GM19240 (cell line): Measurements from ENCODE around the gene GRK5.

Experiments
- DNase-seq: peaks from one replicate; pipeline ENCODE4 v3.0.0; 2011; ENCODE audit warnings: low spot score; ENCODE audit not compliant: insufficient read length

The GRK5 gene

GRCh38 chr10:119314486-119314885 is 107.1 kb downstream of the GRK5 start:
- DNase-seq = no peak

DNA sequence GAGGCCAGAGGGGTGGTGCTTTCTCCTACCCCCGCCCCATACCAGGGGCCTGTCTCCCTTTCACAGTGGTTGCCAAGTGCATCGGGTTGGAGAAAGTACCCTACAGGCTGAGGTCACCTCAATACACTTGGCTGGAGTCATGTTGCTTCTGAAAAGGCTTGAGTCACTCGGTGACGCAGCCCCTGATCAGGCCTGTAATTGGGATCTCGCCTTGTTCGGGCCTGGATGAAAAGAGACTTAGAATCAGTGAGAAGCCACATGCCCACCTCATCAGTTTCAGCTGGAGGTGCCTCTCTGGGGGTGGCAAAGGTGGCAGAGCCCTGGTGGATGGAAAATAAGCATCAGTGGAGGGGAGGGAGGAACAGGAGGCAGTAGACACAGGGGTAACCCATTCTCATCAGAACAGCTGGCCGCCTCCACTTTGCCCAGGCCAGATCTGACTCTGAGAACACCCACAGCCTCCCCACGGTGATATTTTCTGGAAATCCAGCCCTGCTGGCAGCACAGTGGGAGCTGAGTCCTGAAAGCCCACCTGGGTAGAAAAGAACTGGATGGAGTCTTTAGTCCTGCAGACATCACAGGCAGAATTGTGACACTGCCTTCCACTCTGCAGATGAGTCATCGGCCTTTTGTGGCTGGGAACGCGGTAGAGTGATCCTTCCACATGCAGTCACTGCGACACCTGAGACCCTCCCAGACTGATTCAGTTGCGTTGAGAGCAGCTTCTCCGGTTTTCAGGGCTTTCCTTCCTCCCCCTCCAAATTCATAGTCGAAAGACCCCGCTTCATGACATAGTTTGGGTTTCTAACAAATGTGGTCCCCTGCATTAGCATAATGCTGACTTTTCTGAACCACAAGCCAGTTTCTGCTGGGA is 108.0 kb downstream of the GRK5 start:
- peak; percentile 71 for DNase-seq

DNA sequence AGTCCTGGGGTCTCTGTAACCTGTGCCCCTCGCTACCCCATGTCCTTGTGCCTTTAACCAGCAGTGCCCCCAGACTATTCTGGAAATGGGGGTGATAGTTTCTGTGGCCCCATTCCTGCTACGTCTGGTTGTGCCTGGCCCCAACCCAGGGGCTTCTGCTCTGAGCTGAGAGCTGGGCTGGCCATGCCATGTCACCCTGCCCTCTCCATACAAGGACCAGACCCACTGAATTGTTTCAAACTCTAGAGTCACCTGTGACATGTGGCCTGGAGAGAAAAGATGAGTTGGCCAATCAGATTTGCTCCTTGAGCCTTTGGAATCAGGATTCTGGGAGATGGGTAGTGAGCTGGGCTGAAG is 108.6 kb downstream of the GRK5 start:
- no peak for DNase-seq

DNA sequence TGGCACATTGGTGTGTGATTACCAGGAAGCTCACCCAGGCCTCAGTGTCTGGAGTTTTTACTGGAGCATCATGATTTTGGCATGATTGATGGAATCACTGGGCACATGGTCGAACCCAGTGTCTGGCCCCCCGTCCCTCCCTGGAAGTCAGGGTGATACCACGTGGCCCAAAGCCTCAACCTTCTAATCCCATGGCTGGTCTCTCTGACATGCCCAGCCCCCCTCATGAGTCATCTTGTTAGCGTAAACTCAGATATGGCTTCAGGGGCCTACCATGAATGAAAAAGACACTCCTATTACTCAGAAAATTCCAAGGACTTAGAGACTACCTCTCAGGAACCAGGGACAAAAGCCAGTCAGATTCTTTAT is 109.3 kb downstream of the GRK5 start:
- no peak for DNase-seq

GRCh38 chr10:119318411-119319160 is 111.2 kb downstream of the GRK5 start:
- DNase-seq = no peak

DNA sequence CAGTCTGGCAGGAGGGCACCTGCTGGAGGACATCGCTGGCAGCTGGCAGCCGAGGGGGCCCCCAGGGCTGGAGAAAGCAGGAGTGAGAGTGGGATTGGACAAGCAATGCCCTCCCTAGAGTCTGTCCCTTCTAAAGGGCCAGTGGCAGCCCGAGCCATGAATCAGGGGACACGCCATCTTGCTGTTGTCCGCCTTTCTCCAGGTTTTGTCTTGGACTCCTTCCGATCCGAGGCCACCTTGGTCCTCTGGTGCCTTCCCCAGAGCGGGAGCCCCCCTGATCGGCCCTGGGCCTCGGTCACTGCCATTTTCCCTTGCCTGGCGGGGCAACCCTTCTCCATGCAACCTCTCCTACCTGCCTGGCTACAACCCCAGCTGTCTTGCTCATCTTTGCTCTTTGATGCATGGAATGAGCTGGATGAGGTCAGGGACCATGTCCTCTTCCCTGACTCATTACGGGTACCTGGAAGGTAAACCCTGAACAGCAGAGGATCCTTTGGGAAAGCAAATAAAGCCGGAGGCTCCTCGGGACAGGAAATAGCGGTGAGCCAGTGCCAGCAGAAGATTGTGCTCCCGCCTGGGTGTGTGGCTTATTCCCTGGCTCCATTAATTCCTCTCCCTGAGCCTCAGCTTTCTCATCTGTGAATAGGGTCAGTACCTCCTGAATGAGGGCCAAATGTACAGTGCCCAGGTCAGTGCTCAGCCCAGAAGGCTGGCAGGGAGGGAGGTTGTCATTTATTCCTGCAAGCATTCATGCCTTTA is 112.0 kb downstream of the GRK5 start:
- DNase-seq = no peak

DNA sequence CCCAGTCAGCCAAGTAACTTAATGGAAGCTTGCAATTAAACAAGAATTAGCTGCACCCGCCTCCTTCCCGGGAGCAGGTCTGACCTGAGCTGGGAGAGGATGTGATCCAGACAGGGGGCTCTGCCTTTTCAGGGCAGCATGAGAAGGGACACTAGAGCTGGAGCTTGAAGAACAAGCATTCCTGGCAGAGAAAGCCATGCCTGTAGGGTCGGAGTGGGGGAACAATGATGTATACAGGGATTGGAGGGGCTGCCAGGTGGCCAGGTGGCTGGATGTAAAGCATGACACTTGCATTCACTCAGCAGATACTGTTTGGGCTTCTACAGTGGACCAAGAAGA is 112.5 kb downstream of the GRK5 start:
- no peak for DNase-seq

DNA sequence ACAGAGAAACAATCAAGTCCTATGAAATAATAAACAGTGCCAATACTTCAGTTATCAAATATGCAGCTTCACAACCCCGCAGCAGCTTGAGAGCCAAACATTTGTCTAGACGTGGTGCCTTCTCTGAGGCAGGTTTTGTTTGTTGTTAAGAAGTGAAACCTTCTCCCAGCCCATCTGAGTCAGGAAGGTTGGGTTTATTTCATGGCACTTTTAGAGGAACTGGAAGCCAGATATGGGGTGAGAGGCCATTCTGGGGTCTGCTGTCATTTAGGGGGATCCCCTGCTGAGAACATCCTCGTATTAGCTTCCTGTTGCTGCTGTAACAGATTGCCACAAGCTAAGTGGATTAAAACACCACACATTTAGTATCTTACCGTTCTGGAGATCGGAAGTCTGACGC is 113.6 kb downstream of the GRK5 start:
- no peak for DNase-seq

GRCh38 chr10:119323085-119324016 is 116.0 kb downstream of the GRK5 start:
- no peak for DNase-seq

DNA sequence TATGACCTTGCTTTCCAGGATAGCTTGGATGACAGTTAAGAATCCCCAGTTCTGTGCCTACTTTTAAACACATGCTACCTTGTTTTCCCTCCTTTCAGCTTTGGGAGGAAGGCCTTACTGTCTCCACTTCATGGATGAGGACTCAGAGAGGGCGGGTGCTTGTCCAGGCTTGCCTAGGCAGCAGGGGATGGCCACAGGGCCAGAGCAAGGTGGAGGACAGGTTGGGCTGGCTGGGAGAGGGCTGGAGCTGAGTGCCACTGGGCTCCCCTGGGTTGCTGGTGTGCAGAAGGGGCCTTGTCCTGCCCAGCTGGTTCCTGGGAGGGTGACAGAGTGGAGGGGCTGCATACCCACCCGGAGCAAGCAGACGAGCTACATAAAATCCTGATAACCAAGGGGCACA is 117.8 kb downstream of the GRK5 start:
- DNase-seq = no peak

DNA sequence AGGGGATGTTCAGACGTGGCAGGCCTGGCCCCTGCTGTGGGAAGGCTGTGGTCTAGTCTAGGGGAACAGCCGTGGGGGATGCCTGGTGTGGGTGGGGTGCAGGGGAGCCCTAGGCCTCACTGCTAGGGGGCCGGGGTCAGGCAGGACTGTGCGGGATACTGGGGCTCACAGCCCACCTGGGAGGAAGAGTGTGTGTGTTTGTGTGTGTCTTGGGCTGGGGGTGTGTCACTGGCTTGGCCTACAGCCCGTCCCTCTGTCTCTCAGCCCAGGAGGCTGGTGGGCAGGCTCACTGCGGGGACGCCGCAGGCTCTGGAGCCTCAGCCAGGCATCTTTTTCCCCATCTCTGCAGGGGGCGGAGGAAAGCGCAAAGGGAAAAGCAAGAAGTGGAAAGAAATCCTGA is 118.8 kb downstream of the GRK5 start:
- DNase-seq = no peak

DNA sequence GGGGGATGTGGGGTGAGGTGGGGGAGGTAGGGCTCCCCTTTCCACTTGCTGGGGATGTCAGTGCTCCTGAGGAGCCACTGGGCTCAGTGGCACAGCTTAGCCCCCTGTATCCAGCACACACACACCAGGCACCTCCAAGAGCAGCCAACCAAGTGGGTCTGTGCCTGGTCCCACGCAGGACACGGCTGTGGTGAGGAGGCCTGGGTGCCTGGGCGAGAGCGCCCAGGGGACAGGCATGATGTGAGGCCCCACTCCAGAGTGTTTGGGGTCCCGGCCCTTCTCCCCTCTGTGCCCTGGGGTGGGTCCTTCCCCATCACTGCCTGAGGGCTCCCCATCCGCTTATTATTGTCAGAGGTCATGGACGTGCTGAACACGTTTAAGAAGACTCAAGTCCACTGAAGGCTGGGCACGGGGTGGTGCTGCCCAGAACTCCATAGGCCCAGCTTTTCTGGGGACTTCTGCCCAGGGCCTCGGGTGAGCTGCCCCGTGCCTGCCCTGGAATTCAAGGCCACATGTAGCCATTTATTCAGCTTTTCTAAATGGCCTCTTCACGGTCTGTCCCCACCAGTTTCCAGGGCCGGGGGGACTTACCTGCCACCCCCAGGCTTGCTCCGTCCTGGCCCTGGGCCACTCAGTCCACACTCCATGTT is 119.8 kb downstream of the GRK5 start:
- no peak for DNase-seq

GRCh38 chr10:119328223-119328622 is 120.9 kb downstream of the GRK5 start:
- no peak for DNase-seq

DNA sequence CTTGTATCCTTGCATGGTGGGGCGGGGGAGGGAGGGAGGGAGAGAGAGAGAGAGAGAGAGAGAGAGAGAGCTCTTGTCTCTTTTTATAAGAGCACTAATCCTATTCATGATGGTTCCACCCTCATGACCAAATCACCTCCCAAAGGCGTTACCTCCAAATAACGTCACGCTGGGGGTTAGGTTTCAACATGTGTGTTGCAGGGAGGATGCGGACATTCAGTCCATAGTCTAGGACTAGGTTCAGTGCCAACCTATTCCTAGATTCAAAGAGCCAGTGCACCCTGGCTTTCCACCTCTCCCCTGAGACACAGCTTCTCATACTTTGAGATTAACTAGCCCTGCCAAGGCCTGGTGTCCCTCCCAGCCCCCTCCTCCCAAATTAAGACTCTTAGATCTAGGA is 123.0 kb downstream of the GRK5 start:
- DNase-seq = no peak

GRCh38 chr10:119331061-119331460 is 123.7 kb downstream of the GRK5 start:
- DNase-seq = no peak

GRCh38 chr10:119333146-119333792 is 125.9 kb downstream of the GRK5 start:
- DNase-seq = no peak

DNA sequence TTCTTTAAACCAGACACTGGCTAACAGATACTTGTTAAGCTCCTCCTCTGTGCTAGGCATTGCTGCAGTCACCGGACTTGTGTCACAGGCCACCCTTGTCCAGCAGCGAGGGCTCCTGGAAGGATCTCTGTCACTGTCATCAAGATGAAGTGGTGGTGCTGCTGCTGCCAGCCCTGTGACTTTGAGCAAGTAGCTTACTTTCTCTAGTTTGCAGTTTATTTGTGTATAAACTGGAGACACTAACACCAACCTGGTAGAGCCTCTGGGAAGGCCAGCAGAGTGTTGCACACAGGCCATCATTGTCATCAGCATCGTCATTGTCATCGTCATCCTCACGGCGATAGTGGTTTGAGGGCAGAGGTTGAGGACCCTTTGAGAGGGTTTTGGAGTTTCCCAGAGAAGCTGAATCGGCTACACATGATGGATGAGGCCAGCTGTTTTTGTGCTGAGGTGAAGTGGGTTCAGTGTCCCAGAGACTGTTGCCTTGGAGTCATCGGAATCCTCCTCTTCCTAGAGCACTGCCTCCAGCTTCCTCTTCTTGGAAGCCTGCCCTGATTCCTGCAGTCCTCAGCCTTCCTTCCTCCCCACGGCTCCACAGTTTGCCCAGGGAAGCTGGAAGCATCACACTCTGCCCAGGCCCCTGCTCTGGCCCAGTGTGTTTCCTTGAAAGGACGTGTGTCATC is 128.4 kb downstream of the GRK5 start:
- no peak for DNase-seq

DNA sequence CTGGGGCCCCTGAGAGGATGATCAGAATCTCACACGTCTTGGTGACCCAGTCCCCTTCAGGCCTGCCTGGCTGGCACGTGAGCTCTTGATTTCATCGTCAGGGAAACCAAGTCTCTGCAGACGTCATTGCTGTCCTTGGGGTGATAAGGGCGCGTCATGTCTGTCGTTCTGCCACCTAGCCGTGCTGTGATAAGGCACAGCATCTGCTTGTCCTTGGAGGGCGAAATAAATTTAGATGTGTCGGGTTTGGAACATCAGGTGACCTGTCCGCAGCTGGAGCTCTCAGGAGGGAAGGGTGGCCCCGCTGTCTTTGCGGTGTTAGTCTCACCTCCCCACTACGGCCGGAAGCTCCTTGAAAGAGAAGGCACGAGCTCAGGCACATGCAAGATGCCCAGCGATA is 129.2 kb downstream of the GRK5 start:
- DNase-seq = no peak

- no peak for DNase-seq
Measured at GRCh38 chr10:119337223-119337622, 129.9 kb downstream of the GRK5 start.
